SK-N-SH (cell line): ENCODE results near the gene CIB4. TPM values are rescaled to one million over a fixed set of nuclear protein-coding genes. Genes with fewer than 3 reads are reported as not detected.

Experiments used
- CTCF ChIA-PET: fragments of 300-600, 350-600 bp; formaldehyde crosslinking; extraction: SDS; loops from one replicate; lab custom pipeline; 2021; lab: Yijun Ruan, JAX
- POLR2A ChIA-PET: fragments of 350-600 bp; sonication (Branson Sonifier 250); formaldehyde crosslinking; extraction: SDS; loops from one replicate; lab custom pipeline; 2020; ENCODE audit warnings: antibody characterized with exemption, inconsistent platforms; lab: Yijun Ruan, JAX
- DNase-seq: peaks from one replicate; pipeline ENCODE4 v3.0.0; 2012
- H2AFZ ChIP-seq: fragments of 200-600 bp; sonication (generic); 2 replicates; pipeline ENCODE4 v1.8.1; 2016; ENCODE audit warnings: antibody characterized with exemption, mild to moderate bottlenecking, low read depth
- H3F3A ChIP-seq: fragments of 200-600 bp; sonication (generic); replicated peaks from 2 replicates; pipeline ENCODE3; 2016; ENCODE audit warnings: antibody characterized with exemption, mild to moderate bottlenecking; ENCODE audit not compliant: insufficient read depth
- H3K27ac ChIP-seq, 2 experiments: fragments of 200-500 bp in 1 of 2; fragments of 200-600 bp in 1 of 2; sonication (Bioruptor generic) in 1 of 2; sonication (generic), shearing (Covaris generic) in 1 of 2; 2 replicates each; pipeline versions ENCODE4 v1.5.1 to v1.6.1; 2014 to 2016; ENCODE audit warnings: low read depth in 2 of 2, inconsistent platforms in 1 of 2, low read length in 1 of 2, mild to moderate bottlenecking in 1 of 2, mixed read lengths in 1 of 2
- H3K27me3 ChIP-seq: fragments of 200-600 bp; sonication (generic), shearing (Covaris generic); 2 replicates; pipeline ENCODE4 v1.6.1; 2016; ENCODE audit warnings: mixed run types; ENCODE audit not compliant: insufficient read depth
- H3K36me3 ChIP-seq, 2 experiments: fragments of 200-500 bp in 1 of 2; fragments of 200-600 bp in 1 of 2; sonication (Bioruptor generic) in 1 of 2; sonication (generic) in 1 of 2; replicated peaks in 1 of 2; 2 replicates each; pipeline versions ENCODE3 to v1.5.1; 2014 to 2016; ENCODE audit warnings: low read length in 1 of 2, mild to moderate bottlenecking in 1 of 2; ENCODE audit not compliant: insufficient read depth in 2 of 2, control insufficient read depth in 1 of 2
- H3K4me1 ChIP-seq, 2 experiments: fragments of 200-500 bp in 1 of 2; fragments of 200-600 bp in 1 of 2; sonication (Bioruptor generic) in 1 of 2; sonication (generic), shearing (Covaris generic) in 1 of 2; 2 replicates each; pipeline versions ENCODE4 v1.5.1 to v1.6.1; 2014 to 2016; ENCODE audit warnings: low read depth in 1 of 2, low read length in 1 of 2, mixed run types in 1 of 2; ENCODE audit not compliant: insufficient read depth in 2 of 2, control insufficient read depth in 1 of 2
- H3K4me2 ChIP-seq: fragments of 200-600 bp; sonication (generic), shearing (Covaris generic); 2 replicates; pipeline ENCODE4 v1.6.1; 2017; ENCODE audit warnings: mixed run types
- H3K4me3 ChIP-seq, 2 experiments: fragments of 200-500 bp in 1 of 2; fragments of 200-600 bp in 1 of 2; sonication (Bioruptor generic) in 1 of 2; sonication (generic), shearing (Covaris generic) in 1 of 2; 2 replicates each; pipeline versions ENCODE4 v1.5.1 to v1.8.1; 2014 to 2016; ENCODE audit warnings: low read depth in 2 of 2, inconsistent platforms in 1 of 2, low read length in 1 of 2, mild to moderate bottlenecking in 1 of 2, mixed read lengths in 1 of 2, moderate library complexity in 1 of 2
- H3K79me2 ChIP-seq: fragments of 200-600 bp; sonication (generic); 2 replicates; pipeline ENCODE4 v1.8.1; 2017; ENCODE audit warnings: mild to moderate bottlenecking; ENCODE audit not compliant: insufficient read depth
- H3K9ac ChIP-seq: fragments of 200-600 bp; sonication (generic); 2 replicates; pipeline ENCODE4 v1.6.1; 2017; ENCODE audit warnings: mixed run types
- H3K9me2 ChIP-seq: fragments of 200-600 bp; sonication (generic); 2 replicates; pipeline ENCODE4 v1.6.1; 2017; ENCODE audit warnings: mixed run types
- H3K9me3 ChIP-seq: fragments of 200-600 bp; sonication (generic); 2 replicates; pipeline ENCODE4 v1.6.1; 2017; ENCODE audit warnings: mixed run types, mild to moderate bottlenecking, moderate library complexity
- H4K20me1 ChIP-seq: fragments of 200-600 bp; sonication (generic); 2 replicates; pipeline ENCODE4 v1.6.1; 2017; ENCODE audit warnings: mild to moderate bottlenecking, mixed run types; ENCODE audit not compliant: insufficient read depth
- CTCF ChIP-seq: fragments of 200-600 bp; sonication (generic); IDR thresholded peaks from 2 replicates; pipeline ENCODE4 v1.6.1; 2017; ENCODE audit warnings: antibody characterized with exemption, mild to moderate bottlenecking, moderate library complexity
- ELF1 ChIP-seq: IDR thresholded peaks from 2 replicates; pipeline ENCODE4 v1.4.0; 2012
- EP300 ChIP-seq, 2 experiments: IDR thresholded peaks; 2 replicates each; pipeline versions ENCODE4 v1.4.0 to v1.6.1; 2012; ENCODE audit warnings: borderline replicate concordance in 1 of 2, low read depth in 1 of 2, low read length in 1 of 2
- FOSL2 ChIP-seq: IDR thresholded peaks from 2 replicates; pipeline ENCODE4 v1.4.0; 2012; ENCODE audit warnings: low read depth, mild to moderate bottlenecking, moderate library complexity, borderline replicate concordance
- GATA2 ChIP-seq: sonication (generic); formaldehyde crosslinking; IDR thresholded peaks from 2 replicates; pipeline ENCODE4 v1.5.0; 2020; ENCODE audit warnings: mild to moderate bottlenecking, missing genetic modification reagents
- IRF3 ChIP-seq: fragments of 150-350 bp; IDR thresholded peaks from 2 replicates; pipeline ENCODE4 v1.6.1; 2016; ENCODE audit warnings: mild to moderate bottlenecking, low read depth, low read length
- JUND ChIP-seq: IDR thresholded peaks from 2 replicates; pipeline ENCODE4 v1.4.0; 2012
- MAX ChIP-seq: IDR thresholded peaks from 2 replicates; pipeline ENCODE4 v1.4.0; 2012; ENCODE audit warnings: low read depth
- MEF2A ChIP-seq: IDR thresholded peaks from 2 replicates; pipeline ENCODE4 v1.4.0; 2012; ENCODE audit warnings: low read depth, borderline replicate concordance
- MXI1 ChIP-seq: IDR thresholded peaks from 2 replicates; pipeline ENCODE4 v1.6.1; 2012; ENCODE audit warnings: mild to moderate bottlenecking, low read depth, low read length, improper control_type of control experiment
- PBX3 ChIP-seq: IDR thresholded peaks from 2 replicates; pipeline ENCODE4; 2012
- RAD21 ChIP-seq: IDR thresholded peaks from 2 replicates; pipeline ENCODE4 v1.6.1; 2012; ENCODE audit warnings: mild to moderate bottlenecking, low read length
- RCOR1 ChIP-seq: fragments of 150-350 bp; IDR thresholded peaks from 2 replicates; pipeline ENCODE4 v1.6.1; 2017; ENCODE audit warnings: antibody characterized with exemption, low read length
- RXRA ChIP-seq: IDR thresholded peaks from 2 replicates; pipeline ENCODE4 v1.4.0; 2012; ENCODE audit warnings: low read depth, mild to moderate bottlenecking, borderline replicate concordance
- TAF1 ChIP-seq: IDR thresholded peaks from 2 replicates; pipeline ENCODE4 v1.6.1; 2012; ENCODE audit warnings: low read depth, mild to moderate bottlenecking, low read length, moderate library complexity, borderline replicate concordance
- TCF12 ChIP-seq: IDR thresholded peaks from 2 replicates; pipeline ENCODE4 v1.4.0; 2012
- TEAD4 ChIP-seq: IDR thresholded peaks from 2 replicates; pipeline ENCODE4 v1.4.0; 2012; ENCODE audit warnings: mild to moderate bottlenecking, borderline replicate concordance; ENCODE audit not compliant: insufficient read depth
- USF2 ChIP-seq: fragments of 150-350 bp; IDR thresholded peaks from 2 replicates; pipeline ENCODE4 v1.6.1; 2017; ENCODE audit warnings: antibody characterized with exemption, low read length, low read depth, borderline replicate concordance
- WGBS: methylation state at CpG from one replicate; pipeline ENCODE4 v1.1.6; 2017; ENCODE audit warnings: low lambda C conversion rate; 5-methylcytosine and 5-hydroxymethylcytosine counted together
- polyA plus RNA-seq, 3 experiments: library from polyadenylated mRNA; depleted of rRNA; stranded (reverse); fragments of >200 nt; gene quantifications; 2 replicates each; pipeline ENCODE4 v1.2.3, GENCODE V29; 2012

Gene CIB4
- polyA plus RNA-seq, 1 of the 3 experiments (the other 2 are of a cell fraction) = not detected

- no peak for DNase-seq
- H3K36me3 ChIP-seq = no peaks in the 10 kb centered on the region
- peaks cover 38% of the 10 kb centered on the region; the same call in 1 of the 2 replicates for H3K27me3 ChIP-seq
- H3K4me2 ChIP-seq = no peak overlapping the region
- 63% methylated on average over 9 of the region's 9 CpGs for WGBS
- H2AFZ ChIP-seq = no peak overlapping the region
- peaks cover 0 to 8% of the 10 kb centered on the region in 2 experiments; a peak in 1 of 4 replicates for H3K4me1 ChIP-seq
- CTCF ChIA-PET = interaction anchor here (1.4 to 3.4 kb wide), 3 partner anchors 12 to 73 kb away, joined by 5 to 15 read pairs (median 14); no protein-coding TSS in a partner anchor
- H3K79me2 ChIP-seq = no peaks in the 10 kb centered on the region
- POLR2A ChIA-PET = no interaction called here
- H3K4me3 ChIP-seq = no peak overlapping the region
- H3K27ac ChIP-seq = no peak overlapping the region
- H4K20me1 ChIP-seq = no peaks in the 10 kb centered on the region
- TF ChIP-seq MEF2A (no peak), TCF12 (no peak), CTCF (no peak), FOSL2 (no peak), RCOR1 (no peak), RAD21 (no peak), TAF1 (no peak), GATA2 (CRISPR knock-in tag) (no peak), RXRA (no peak), IRF3 (no peak), ELF1 (no peak), USF2 (no peak), JUND (no peak), MAX (no peak), MXI1 (no peak), PBX3 (no peak), TEAD4 (no peak), EP300 (IDR thresholded peaks at IDR 0.05; ENCODE audit: borderline replicate concordance in 1 of 2, low read depth in 1 of 2, low read length in 1 of 2) (no peak)
- no peaks in the 10 kb centered on the region for H3K9me3 ChIP-seq
- H3K9ac ChIP-seq = no peak overlapping the region
- no peaks in the 10 kb centered on the region for H3K9me2 ChIP-seq
- no peaks in the 10 kb centered on the region for H3F3A ChIP-seq
Observed at GRCh38 chr2:26672818-26673393, 31.7 kb upstream of the CIB4 start.
